Muscle of arm (tissue), 12 donors: ENCODE results near the gene DHH. TPM values are rescaled to one million over a fixed set of nuclear protein-coding genes. Genes with fewer than 3 reads are reported as not detected.
"Not testable (repeated sequence)": the region's sequence is repeated elsewhere in the genome, so short reads cannot be mapped to it uniquely, and the experiment has no call there.

ENCODE experiments used
- DNase-seq: peaks from one replicate; pipeline ENCODE4 v3.0.0-alpha.2; 2013
- polyA plus RNA-seq, 12 donors: library from polyadenylated mRNA; unstranded; fragments of 120-200 nt; gene quantifications; one replicate each; pipeline ENCODE4 v1.2.1, GENCODE V29; 2013; ENCODE audit not compliant: insufficient read length in 12 of 12

DHH gene
- polyA plus RNA-seq, 12 donors = 0.48 to 1.6 (median 0.77) TPM; not detected in 2

DNA sequence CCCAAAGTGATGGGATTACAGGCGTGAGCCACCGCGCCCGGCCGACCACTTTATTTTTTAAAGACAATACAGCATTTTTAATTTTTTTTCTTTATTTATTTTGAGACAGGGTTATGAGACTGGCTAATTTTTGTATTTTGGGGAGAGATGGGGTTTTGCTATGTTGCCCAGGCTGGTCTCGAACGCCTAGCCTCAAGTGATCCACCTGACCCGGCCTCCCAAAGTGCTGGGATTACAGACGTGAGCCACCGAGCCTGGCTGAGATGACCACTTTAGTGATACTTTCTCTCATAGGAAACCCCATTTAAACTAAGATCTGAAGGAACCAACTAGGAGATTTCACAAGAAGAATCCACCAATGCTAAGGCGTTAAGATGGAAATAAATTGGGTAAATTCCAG, 23.6 kb downstream of the DHH start:
- DNase-seq = no peak

DNA sequence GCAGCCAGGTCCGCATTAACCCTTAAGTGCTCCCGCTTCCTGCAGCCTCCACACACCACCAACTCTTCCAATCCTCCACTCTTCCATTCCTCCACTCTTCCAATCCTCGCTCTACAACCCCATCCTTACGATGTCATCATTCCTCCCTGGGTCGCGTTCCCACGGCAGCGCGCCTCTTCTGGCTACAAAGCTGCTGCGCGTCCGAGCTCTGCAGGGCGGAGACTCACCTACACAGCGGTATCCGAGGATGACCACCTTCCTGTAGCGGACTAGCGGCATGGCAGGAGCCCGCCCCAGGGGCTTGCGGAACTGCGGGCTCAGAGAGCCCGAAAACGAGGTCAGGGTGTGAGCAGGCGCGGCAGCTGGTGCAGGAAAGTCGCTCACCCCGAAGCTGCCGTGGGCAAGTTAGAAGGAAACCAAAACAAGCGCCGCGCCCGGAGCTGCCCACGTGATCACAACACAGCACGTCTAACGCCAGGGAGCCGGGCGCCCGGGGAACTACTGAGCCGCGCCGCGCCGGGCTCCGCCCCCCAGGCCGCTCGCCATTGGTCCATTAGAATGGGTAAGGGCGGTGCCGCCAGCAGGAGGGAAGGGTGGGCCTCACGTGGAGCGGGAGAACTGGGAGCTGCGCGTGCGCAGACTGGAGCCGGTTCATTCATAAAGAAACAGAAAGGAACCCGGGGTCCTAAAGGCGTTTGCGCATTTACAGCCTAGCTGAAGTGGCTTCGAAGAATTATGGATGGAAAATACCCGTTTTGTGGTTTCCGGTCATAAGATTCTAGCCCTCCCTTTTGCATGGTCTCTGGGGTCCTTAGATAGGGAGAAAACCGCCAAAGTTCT, 24.9 kb downstream of the DHH start, which contains the start of gene RHEBL1:
Gene RHEBL1, minus strand, starts transcription at position 473 of the 840 bp plus-strand sequence. Its CDS starts 194 bp downstream, at position 279.
- peak; percentile 96 for DNase-seq

DNA sequence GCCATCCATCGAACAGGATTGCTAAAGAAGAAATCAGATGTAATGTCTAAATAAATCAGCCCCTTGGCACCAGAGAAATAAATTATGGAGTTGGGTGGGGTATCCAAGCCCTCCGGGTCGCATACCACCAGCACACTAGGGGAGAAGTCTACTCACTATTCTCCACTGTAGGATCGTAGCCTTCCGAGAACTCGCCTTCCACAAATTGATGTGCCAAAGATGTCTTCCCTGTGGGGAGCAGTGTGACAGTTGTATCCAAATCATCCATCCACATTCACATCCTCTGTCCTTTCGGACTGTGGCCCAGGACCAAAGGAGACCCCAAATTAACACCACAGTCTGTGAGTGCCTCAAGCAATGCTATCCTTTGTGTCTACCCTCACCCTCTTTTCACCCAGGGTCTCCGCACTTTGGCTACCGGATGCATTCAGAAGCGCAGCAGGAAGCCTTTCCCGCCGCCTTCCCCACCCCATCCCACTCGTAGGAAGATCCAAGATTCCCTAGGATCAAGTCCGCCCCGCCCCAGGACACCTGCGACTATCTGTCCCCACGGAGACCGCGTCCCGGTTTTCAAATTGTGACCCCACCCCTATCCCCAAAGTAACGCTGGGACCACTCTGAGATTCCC, 25.6 kb downstream of the DHH start:
- no peak for DNase-seq

DNA sequence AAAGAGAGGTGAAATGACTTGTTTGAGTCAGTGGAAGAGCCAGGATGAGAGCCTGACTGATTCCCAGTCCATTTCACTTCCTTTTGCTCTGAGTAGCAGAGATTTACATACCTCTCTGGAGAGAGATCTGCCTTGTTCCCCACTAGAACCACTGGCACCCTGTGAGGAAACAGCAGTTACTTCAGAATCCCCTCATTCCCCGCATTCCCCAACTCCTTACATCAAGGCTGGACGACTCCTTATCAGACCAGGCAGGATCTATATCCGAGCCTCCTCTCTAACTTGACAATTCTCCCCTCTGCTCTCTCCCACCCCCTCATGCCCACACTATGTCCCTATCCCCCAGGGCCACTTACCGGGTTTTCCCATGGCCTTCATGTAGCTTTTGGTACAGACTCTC, 28.5 kb downstream of the DHH start:
- DNase-seq = no peak

DNA sequence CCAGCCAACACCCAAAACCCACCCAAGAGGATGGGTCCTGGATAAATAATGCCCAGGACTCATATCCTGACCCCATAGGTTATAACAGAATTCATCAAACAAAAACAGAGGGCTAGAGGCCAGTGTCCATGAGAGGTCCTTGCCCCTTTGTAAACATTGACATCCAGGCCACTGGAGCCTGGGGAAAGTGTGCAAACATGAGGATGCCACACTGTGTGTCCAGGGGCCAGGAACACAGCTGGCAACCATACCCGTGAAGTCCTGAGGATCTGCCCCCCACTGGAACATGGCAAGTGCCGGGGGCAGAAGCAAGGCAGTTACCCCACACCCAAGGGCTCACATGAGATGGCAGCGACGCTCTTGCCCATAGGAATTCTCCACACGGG, 29.8 kb downstream of the DHH start:
- DNase-seq = no peak

DNA sequence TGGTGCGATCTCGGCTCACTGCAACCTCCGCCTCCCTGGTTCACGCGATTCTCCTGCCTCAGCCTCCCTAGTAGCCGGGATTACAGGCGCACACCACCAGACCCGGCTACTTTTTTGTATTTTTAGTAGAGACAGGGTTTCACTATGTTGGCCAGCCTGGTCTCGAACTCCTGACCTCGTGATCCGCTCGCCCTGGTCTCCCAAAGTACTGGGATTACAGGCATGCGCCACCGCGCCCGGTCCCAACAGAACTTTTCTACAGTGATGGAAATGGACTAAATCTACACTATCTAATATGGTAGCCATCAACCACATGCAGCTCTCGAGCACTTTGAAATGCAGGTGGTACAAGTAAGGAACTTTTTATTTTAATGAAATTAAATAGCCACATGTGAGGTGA, 32.7 kb downstream of the DHH start:
- DNase-seq = not testable (repeated sequence)

DNA sequence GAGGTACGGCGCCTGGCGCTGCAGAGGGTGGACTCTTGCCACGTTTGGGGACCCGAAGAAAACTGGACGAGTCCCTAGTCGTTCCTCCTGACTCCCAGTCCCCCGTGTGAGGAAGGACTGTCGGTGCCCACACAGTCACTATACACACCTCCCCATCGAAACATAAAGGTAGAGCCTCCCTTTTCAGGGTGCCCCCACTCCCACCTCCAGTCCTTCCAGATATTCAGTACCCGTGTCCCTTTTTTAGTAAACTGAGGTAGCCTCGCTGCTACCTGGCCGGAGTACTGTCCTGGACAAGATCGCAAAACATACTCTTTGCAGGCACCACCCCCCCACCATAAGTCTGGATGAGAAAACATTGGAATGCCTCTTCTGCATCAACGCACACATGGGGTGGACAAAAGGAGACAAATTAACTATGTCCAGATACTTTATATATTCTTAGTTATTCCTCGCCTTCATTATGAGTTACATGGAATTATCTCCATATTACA, 33.4 kb downstream of the DHH start:
- no peak for DNase-seq

DNA sequence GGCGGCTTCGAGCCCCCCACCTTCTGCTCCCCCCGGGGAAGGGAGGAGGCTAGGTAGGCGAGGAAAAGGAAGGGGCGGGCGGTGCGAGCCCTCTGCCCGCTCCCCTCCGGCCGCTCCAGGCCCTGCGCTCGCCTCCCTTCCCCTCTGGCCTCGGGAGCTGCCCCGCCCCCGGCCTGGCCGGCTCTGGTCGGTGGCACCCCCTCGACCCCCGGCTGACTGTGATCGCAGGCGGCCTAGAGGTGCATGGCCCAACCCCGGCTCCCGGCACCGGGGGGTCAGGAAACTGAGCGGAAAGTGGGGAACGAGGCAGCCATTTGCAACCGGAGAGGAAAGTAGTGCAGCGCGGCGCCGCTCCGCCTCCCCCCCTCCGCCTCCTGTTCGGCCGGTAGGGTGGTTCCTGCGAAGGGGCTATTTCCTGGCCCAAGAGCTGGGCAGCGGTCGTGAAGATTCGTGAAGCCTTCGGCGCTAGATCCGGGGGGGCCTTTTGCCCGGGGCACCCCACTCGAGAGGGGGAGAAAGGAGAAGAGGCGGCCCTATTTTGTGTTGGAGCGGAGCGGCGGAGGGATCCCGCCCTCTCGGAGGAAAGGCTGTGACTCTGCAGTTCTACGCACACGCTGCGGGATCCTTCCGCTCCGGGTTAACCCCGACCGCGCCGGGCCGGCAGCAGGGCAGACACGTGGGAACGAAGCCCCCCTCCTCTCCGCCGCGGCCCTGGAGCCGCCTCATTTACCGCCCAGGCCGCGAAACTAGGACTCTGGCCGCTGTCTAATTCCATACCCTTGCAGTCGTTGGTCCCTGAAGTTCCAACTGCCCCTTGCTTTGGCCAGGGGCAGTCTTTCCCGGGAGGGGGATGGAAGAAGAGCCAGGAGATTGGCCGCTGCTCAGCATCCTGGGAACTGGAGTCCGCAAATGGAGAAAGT, 34.1 kb downstream of the DHH start, which contains the start of gene KMT2D:
Gene KMT2D, minus strand, starts transcription at position 558 of the 920 bp plus-strand sequence. CDS start 5,470 bp downstream, outside the sequence.
- DNase-seq = peak; percentile 96

DNA sequence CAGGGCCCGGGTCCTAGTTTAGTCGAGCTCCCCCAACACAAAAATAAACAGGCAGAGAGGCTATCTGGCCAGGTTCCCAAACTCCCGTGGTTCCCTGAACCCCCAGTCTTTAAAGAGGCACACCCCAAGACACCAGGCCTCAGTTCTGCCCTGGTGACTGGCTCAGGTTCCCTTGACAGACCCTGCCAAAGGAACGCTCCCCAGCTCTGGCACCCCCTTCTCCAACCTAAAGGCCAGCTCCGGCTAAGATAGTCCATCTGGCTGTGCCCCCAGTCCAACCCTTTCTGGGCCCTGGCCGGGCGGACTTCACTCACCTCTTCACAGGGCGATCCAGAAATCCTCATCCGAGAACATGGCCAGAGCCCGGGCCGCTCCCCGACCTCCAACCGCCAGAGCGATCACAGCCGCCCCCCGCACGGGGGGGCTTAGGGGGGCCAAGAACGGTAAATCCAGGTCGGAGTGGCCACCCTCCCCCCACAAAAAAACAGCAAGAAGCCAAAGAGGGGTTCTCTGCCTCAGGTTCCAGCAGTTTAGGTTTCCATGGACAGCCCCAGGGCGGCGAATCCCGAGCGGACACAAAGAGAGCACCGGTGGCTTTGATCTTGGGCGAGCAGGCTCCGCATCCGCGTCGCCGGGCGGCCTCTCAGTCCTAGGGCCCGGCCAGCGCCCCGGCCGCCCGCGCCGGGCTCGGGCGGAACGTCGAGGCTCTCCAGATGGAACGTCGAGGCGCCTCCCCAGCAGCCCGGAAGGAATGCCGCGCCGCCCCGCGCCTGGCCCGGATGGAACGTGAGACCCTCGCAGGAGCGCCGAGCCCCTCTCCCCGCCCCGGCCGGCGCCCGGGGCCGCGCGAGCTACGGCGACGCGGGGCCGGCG, 35.1 kb downstream of the DHH start:
- DNase-seq = no peak

DNA sequence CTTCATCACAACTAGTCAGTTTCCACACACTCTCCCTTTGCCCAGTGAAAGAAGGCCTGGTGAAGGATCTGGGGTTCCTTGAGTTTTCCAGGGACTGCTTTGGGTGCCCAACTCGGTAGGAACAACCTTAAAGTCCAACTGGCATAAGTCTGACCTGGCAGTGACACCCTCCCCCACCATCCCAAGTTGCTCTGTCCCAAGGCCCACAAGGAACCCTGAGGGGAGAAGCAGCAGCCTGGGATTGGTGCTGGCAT, 35.6 kb downstream of the DHH start:
- no peak for DNase-seq

DNA sequence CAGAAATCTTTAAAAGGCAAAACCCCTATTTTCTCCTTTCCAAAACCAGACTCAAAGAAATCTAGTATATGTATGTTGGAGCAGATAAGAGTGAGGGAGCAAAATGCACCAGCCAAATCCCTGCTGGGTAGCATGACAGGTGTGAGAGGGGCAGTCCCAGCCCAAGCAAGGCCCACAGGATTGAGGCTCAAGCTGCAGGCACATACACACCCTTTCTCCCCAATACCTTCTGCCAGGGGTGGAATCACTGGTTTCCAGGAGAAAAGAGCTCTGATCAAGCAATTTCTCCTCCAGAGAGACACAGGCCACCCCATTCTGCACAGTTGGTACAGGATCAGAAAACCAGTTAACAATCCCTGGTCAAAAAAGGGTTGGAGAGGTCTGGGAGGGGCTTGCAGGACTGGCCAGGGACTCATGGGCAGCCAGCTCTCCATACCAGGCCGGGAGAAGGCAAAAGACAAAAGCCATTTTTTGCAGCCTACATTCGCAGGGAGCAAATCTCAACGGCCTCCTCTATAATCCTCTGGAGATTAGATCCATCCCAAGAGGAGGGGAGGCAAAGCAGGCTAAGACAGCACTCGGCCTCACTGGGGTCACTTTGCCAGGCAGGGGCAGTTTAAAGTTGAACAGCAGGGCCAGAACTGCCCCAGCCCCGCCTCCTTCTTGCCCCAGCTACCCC, 36.1 kb downstream of the DHH start:
- no peak for DNase-seq

DNA sequence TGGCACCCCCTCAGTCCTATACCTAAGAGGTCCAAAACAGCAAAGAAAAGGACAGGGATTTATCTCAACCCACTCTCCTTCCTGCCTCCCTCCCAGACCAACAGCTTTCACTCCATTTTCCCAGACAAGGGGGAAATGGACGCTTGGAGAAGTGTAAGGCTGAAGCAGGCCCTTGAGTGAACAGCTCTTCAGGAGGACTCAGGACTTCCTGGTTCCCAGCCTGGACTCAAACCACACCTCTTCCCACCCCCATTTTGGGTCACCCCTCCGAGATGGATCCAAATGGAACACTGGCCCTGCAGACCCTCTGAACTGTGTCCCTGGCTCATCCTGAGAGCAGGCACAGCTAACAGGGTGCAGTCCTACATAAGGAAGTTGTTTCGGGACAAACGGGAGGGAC, 36.7 kb downstream of the DHH start:
- DNase-seq = no peak

DNA sequence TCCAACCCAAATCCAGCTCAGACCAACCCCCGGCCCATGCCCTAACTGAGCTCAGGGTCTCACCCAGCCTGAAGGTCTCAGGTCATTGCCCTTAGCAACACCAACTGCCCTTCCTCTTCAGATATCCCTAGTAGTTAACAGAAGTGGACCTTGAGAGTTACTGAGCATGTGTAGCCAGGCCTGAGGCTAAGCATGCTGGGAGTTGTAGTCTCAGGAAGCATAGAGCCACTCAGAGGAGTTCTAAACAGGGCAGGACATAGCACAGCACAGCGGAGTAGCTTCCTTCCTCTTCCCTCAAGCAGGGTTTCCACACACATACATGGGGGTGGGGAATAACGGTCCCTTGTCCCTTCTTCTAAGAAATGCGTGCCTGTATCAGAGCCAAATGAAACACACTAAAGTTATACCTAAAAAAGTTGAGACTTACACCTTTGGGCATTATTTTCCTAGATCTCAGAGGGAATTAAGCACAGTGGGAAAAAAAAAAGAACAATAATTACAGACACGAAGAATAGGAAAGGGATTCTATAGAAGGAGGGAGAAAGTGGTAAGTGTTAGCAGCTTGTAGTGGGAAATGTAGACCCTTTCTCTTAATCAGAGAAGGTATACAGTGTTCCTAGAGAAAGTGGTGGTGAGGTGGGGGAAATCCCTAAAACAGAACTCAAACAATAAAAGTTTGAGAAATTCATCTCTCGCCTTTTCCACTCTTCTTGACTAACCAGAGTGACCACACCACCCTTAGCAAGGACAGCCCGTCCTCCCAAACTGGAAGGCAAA, 38.4 kb downstream of the DHH start:
- DNase-seq = peak; percentile 58

DNA sequence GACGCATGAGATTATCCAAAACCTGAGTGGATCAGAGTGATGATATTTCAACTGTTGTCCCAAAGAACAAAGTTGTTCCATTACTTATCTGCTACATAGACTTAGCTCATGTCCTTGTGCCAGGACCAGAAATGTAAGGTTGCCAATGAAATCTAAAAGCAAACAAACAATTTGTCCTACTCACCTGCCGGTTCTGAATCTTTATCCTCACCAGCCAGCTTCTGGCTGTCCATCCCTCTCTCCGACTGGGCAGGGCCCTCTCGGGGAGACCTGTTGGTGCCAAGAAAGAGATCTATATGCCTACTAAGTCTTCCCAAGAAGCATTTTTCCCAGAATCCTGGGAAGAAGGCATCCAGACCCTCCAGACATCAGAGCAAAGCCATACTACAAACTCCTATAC, 39.5 kb downstream of the DHH start:
- DNase-seq = no peak

DNA sequence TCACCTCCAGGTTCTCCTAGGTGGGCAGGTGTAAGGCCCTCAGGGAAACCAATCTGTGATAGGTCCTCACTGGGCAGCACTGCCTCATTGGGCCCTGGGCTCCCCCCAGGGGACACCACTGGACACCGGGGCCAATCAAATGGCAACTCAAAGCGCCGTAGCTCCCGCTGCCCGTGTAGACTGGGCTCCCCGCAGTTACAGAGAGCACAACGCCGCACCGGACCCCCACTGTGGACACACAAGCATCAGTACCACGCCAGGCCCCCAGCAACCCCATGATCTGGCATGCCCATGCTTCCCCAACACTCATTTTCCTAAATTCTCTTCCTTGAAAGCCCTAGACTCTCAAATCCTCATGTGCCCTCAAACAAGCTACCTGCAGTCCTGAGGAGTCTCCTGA, 40.1 kb downstream of the DHH start:
- no peak for DNase-seq

DNA sequence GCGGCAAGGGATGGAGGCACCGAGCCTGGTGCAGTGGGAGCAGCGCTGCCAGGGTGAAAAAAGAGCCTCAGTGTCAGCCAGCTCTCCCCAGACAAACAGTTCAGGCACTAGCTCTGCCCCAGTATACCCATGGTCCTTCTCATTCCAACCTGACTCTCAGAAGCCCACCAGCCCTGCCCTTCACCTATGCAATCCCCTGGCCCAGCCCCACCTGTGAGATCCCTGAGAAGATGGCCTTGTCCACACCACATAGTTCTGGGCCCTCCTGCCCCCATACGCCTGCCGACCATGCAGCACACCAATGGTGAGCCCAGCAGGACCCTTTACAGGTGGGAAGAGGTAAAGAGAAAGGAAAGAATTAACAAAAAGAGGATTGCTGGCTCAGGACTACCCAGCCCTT, 40.5 kb downstream of the DHH start:
- DNase-seq = no peak

DNA sequence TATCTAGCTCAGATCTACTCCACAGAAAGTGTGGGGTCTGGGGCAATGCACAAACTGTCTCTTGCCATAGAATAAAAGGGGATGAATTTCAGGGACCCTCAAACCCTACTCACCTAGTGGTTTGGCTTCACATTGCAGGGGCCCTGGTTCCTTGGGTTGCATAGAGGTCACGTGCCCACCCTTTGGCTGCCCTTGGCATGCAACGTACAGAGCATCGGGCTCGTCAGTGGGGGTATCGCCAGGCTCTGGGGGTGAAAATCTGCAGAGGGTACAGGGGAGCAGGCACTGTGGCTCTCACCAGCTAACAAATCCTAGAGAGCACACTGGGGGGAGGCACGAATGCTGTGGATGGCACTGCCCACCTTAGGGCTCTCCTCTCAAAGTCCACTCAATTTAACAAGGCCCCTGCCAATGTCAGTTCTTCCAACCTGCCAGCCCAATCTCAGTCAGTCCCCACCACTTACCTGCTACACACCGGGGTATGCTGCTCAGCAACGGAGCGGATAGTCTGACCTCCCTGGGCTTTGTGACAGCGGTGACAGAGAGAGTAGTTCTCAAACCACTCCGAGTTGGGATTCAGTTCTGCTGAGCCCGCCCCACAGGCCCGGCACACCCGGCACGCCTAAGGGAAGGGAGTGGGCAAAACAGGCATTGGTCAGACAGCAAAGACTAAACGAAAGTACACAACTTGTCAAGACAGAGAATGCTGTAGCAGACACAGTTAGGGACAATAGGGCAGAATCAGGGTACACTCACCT, 42.0 kb downstream of the DHH start:
- no peak for DNase-seq

DNA sequence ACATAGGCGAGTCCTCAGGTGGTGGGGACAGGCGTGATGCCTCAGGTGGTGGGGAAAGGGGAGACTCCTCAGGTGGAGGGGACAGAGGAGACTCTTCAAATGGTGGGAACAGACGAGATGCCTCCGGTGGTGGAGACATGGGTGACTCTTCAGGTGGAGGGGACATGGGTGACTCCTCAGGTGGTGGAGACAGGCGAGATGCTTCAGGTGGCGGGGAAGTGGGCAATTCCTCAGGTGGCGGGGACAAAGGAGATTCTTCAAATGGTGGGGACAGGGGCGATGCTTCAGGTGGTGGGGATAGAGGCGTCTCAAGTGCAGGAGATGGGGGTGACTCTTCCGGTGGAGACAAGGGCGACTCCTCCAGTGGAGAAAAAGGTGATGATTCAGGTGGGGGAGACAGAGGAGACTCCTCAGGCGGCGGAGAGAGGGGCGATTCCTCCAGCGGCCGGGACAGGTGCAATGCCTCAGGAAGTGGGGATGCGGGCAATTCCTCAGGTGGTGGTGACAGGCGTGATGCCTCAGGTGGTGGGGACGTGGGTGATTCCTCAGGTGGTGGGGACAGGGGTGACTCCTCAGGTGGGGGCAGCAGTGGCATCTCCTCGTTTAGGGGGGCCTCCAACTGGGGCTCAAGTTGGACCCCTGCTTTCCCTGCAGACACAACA, 42.7 kb downstream of the DHH start:
- DNase-seq = no peak

DNA sequence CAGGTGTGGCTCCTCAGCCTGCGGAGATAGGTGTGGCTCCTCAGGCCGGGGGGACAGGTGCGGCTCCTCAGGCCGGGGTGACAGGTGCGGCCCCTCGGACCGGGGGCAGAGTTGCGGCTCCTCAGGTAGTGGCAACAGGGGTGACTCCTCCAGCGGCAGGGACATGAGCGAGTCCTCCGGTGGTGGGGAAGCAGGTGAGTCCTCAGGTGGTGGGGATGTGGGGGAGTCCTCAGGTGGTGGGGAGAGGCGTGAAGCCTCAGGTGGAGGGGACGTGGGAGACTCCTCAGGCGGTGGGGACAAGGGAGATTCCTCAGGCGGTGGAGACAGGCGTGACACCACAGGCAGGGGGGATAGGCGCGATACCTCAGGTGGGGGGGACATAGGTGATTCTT, 43.2 kb downstream of the DHH start:
- DNase-seq = no peak
